Left ventricle myocardium inferior (tissue), 1 donor: Measurements from ENCODE around the gene RASIP1. TPM values are rescaled to one million over a fixed set of nuclear protein-coding genes. Genes with fewer than 3 reads are reported as not detected.
"Not testable (repeated sequence)": the region's sequence is repeated elsewhere in the genome, so short reads cannot be mapped to it uniquely, and the experiment has no call there.

Source experiments
- DNase-seq: peaks from one replicate; pipeline ENCODE4 v3.0.0-alpha.2; 2020
- H3K27ac ChIP-seq: fragments of 200-600 bp; replicated peaks from 2 replicates; pipeline ENCODE4 v1.8.0; 2021
- H3K27me3 ChIP-seq: fragments of 200-600 bp; 2 replicates; pipeline ENCODE4 v1.8.0; 2021; ENCODE audit warnings: low read depth
- H3K36me3 ChIP-seq: fragments of 200-600 bp; 2 replicates; pipeline ENCODE4 v1.8.0; 2021
- H3K4me1 ChIP-seq: fragments of 200-600 bp; 2 replicates; pipeline ENCODE4 v1.8.0; 2021
- H3K4me3 ChIP-seq: fragments of 200-600 bp; 2 replicates; pipeline ENCODE4 v1.8.0; 2021; ENCODE audit warnings: mild to moderate bottlenecking, moderate library complexity
- H3K9me3 ChIP-seq: fragments of 200-600 bp; replicated peaks from 2 replicates; pipeline ENCODE4 v1.8.0; 2021
- CTCF ChIP-seq: fragments of 200-600 bp; IDR thresholded peaks from 2 replicates; pipeline ENCODE4 v1.8.0; 2021; ENCODE audit warnings: antibody characterized with exemption, mild to moderate bottlenecking, borderline replicate concordance
- intact Hi-C: fragments of 100-400 bp; cut with micrococcal nuclease; formaldehyde crosslinking; loops from one replicate; pipeline ENCODE4 v1.11.0; 2022
- total RNA-seq: library from RNA; stranded (reverse); fragmentation: NEBNext Ultra II Directional; extraction: Animal tissue kit (Norgen Biotek cat#: 25700); gene quantifications from one replicate; pipeline ENCODE4 v1.2.1, GENCODE V29; 2021
- donor health status: DM: no; HTN: yes; CAD: no; lungs with severe emphysema.

RASIP1 gene
- total RNA-seq, 1 donor from 2014 or later, result 13.9 TPM

- Histone ChIP-seq H3K27ac (no peak overlapping the region), H3K27me3 (no peaks in the 10 kb centered on the region), H3K4me3 (no peak overlapping the region), H3K36me3 (no peaks in the 10 kb centered on the region), H3K9me3 (no peaks in the 10 kb centered on the region), H3K4me1 (peaks cover 19% of the 10 kb centered on the region)
- TF ChIP-seq CTCF, result no peak
- DNase-seq, result no peak
- intact Hi-C loops, result no loop called here
These were observed 29.9 kb upstream of the RASIP1 start for GRCh38 chr19:48770266-48770665.

GRCh38 chr19:48768994-48769713 lies 28.7 kb upstream of the RASIP1 start:
- Histone ChIP-seq H3K4me1 (peaks cover 19% of the 10 kb centered on the region), H3K27me3 (no peaks in the 10 kb centered on the region), H3K36me3 (no peaks in the 10 kb centered on the region), H3K4me3 (no peak overlapping the region), H3K9me3 (no peaks in the 10 kb centered on the region), H3K27ac (no peak overlapping the region)
- TF ChIP-seq CTCF, result no peak
- no peak for DNase-seq
- intact Hi-C loops, result no loop called here

GRCh38 chr19:48768171-48768753 lies 27.9 kb upstream of the RASIP1 start:
- H3K36me3 ChIP-seq, H3K27ac ChIP-seq, H3K9me3 ChIP-seq, H3K4me3 ChIP-seq, DNase-seq, intact Hi-C loops, H3K27me3 ChIP-seq: not testable (repeated sequence)
- peaks cover 19% of the 10 kb centered on the region for H3K4me1 ChIP-seq

GRCh38 chr19:48765816-48766215 lies 25.4 kb upstream of the RASIP1 start:
- H3K27ac ChIP-seq, H3K9me3 ChIP-seq, DNase-seq, H3K4me1 ChIP-seq, H3K27me3 ChIP-seq, H3K4me3 ChIP-seq, H3K36me3 ChIP-seq, intact Hi-C loops: not testable (repeated sequence)

- DNase-seq, result no peak
- Histone ChIP-seq H3K4me1 (peaks cover 11% of the 10 kb centered on the region), H3K9me3 (no peaks in the 10 kb centered on the region), H3K4me3 (no peak overlapping the region), H3K27me3 (no peaks in the 10 kb centered on the region), H3K36me3 (no peaks in the 10 kb centered on the region), H3K27ac (peak overlapping the region; percentile 84)
- intact Hi-C loops, result no loop called here
- TF ChIP-seq CTCF, result no peak
These were observed 20.2 kb upstream of the RASIP1 start for GRCh38 chr19:48760504-48761205.

- DNase-seq, result no peak
These were observed 17.3 kb upstream of the RASIP1 start for GRCh38 chr19:48757741-48758144.

More at GRCh38 chr19:48757741-48758144, 17.3 kb upstream of the RASIP1 start:
- intact Hi-C loops, result no loop called here
- Histone ChIP-seq H3K9me3 (no peaks in the 10 kb centered on the region), H3K27me3 (peaks cover 12% of the 10 kb centered on the region), H3K4me3 (no peak overlapping the region), H3K27ac (no peak overlapping the region), H3K36me3 (no peaks in the 10 kb centered on the region), H3K4me1 (peaks cover 25% of the 10 kb centered on the region)
- no peak for TF ChIP-seq CTCF
